SK-MEL-5 (cell line): ENCODE data around the gene NOC3L. TPM values are rescaled to one million over a fixed set of nuclear protein-coding genes. Genes with fewer than 3 reads are reported as not detected.
"Not testable (repeated sequence)": the region's sequence is repeated elsewhere in the genome, so short reads cannot be mapped to it uniquely, and the experiment has no call there.

Source experiments
- DNase-seq: peaks from one replicate; pipeline ENCODE4 v3.0.0-alpha.2; 2016; ENCODE audit warnings: low read depth, low spot score
- in situ Hi-C: cut with HindIII; loops from 2 replicates; pipeline ENCODE4 v1.10.0; 2016; ENCODE audit warnings: low sequenced_read_pairs, high pct_unique_total_duplicates, low pct_unique_long_range_greater_than_20kb
- polyA plus RNA-seq, 2 experiments: library from polyadenylated mRNA; depleted of rRNA; stranded (reverse); fragments of >200 nt; gene quantifications; 2 replicates each; pipeline ENCODE4 v1.2.3, GENCODE V29; 2015
- total RNA-seq: library from RNA; depleted of rRNA; stranded (reverse); fragments of >200 nt; shearing (Covaris generic); gene quantifications from 2 replicates; pipeline ENCODE4 v1.2.3, GENCODE V29; 2014; rRNA removed

The NOC3L gene, protein sequence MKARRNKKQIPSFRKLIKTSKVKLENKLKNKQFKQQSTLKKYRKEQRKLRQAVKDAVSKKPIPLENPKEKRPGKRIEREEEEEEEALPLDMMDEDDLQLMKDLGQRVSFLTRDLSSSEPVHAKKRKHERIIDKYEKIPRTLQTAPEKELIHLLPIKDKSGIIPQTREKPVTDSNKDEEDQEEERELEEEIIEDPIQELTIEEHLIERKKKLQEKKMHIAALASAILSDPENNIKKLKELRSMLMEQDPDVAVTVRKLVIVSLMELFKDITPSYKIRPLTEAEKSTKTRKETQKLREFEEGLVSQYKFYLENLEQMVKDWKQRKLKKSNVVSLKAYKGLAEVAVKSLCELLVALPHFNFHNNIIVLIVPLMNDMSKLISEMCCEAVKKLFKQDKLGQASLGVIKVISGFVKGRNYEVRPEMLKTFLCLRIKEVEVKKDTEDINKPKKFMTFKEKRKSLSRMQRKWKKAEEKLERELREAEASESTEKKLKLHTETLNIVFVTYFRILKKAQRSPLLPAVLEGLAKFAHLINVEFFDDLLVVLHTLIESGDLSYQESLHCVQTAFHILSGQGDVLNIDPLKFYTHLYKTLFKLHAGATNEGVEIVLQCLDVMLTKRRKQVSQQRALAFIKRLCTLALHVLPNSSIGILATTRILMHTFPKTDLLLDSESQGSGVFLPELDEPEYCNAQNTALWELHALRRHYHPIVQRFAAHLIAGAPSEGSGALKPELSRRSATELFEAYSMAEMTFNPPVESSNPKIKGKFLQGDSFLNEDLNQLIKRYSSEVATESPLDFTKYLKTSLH
- total RNA-seq: 37.5 and 42.6 TPM in 2 replicates
- 13.5 and 23.4 TPM in 2 replicates for polyA plus RNA-seq (2015; cell fraction: cytosol; rRNA removed)
- 47.0 and 56.5 TPM in 2 replicates for polyA plus RNA-seq (2015; cell fraction: nucleus; rRNA removed)

DNA sequence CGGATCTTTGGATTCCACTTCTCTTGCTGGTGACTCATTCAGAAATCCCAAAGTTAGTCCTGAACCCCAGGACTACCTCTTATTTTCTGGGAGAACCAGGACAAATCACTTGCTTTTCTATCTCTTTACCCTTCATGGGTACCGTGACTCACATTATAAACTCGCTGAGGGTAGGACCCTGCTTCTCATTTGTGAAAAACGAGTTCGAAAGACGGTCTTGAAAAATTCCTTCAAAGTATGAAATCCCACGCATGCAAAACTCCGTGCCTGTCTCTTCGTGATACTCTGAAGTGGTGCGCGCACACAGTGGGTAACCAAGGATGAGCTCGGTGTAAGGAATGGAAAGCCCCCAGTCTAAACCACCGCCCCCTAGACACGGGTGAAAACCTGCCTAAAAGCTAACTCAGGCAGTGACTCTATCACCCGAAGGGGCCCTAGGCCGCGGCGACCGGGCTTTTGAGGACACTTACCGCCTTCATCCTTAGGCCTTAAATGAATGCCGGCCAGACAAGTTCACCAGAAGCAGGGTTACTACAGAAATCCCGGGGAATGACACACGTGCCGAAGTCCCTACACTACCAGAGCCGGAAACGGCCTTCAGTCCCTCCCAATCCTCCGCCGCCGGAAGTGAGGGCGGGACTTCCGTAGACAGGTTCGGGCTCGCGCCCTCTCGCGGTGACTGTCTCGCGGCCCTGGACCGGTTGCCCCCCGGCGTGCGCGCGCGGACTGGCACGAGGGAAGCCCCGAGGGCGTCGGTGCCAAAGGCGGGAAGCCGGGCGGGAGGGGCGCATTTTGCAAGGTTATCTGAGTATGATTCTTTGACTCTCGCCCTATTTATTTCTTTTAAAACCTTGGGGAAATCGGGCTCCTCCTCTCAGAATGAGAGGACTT, at the start of gene NOC3L:
Gene NOC3L, minus strand, starts transcription at position 580 of the 891 bp plus-strand sequence. Its CDS starts 101 bp downstream, at position 479.
- in situ Hi-C loops: no loop called here
- peak; percentile 89 for DNase-seq

DNA sequence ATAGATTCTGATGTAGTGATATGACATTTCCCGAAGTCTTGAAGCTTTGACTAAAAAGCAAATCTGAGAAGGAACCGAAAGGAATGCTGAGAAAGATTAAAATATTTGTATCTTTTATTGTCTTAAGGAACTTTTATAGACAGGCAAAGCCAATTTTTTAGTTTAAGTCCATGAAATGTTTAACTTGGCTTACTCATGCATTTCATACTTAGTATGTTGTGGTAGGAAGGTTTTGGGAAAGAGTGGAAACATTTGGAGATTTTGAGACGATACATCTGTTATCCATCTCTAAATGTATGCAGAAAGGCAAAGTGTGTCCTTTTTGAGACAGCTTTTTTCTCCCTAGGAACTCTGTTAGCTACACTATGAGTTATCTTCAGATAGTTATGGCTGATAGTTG, 49.7 kb upstream of the NOC3L start:
- in situ Hi-C loops: no loop called here

DNA sequence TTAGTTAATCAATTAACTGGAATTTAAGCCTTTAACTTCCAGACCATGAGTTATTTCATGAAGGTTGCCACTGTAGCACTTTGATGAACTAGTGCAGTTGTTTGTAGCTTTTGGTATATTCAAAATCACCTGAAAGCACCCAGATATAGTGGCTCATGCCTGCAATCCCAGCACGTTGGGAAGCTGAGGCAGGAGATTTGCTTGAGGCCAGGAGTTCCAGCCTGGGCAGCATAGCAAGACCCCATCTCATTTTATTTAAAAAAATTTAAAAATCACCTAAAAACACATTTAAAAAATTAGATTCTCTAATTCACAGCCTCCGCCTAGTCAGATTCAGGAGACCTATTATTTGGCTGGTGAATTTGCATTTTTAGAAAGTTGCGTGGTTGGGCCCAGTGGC, 48.6 kb upstream of the NOC3L start:
- no peak for DNase-seq
- in situ Hi-C loops: no loop called here

More for the DNA sequence above, 49.7 kb upstream of the NOC3L start:
- DNase-seq: no peak

DNA sequence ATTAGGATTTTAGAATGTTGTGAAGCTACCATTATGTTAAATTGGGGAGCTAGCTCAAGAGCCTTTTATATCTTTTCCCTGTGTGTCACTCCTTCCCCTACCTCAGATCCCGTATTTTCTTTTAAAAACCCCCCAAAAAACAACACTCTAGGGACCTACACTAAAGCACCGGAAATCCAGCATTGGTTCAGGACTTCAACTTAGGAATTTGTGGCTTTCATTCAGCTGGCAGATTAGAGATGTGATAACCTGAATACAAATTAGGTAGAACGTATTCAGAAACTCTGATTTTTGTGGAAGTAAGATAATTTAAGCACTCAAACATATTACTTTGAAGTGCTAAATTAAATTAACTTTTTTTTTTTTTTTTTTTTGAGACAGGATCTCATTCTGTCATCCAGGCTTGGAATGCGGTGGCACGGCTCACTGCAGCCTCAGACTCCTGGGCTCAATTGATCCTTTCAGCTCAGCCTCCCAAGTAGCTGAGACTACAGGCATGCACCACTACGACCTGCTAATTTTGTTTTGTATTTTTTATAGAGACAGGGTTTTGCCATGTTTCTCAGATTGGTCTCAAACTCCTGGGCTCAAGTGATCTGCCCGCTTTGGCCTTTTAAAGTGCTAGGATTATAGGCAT, 46.4 kb upstream of the NOC3L start:
- peak; percentile 5 for DNase-seq
- in situ Hi-C loops: no loop called here

DNA sequence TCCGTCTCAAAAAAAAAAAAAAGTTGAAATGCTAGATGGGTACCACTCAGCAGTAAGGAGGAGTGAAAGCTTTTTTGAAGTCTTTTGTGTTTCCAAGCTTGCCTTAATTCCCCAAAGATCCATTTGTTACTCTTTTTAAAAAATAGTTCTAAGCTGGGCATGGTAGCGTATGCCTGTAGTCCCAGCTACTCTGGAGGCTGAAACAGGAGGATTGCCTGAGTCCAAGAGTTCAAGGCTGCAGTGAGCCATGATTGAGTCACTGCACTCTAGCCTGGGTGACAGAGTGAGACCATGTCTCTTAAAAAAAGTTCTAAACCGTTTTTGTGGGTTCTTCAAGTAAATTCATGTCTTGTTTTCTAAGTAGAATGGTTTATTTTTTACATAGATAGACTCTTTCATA, 44.9 kb upstream of the NOC3L start:
- DNase-seq: no peak
- in situ Hi-C loops: no loop called here

DNA sequence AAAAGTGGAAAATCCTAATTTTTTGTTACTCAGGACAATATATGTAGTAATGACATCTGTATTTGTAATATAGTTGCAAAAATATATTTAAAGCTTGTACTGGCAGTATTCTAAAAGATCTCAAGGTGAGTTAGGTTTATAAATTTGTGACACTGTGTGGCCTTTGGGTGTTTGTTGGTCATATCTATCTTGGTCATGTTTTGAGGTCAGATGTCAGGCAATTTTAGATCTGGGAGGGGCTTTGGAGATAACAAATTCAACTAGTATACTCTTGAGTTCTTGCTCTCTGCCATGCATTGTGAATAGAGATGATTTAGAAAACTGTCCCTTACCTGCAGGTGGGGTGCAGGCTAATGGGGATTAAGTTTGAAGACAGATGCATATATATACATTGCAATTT, 42.7 kb upstream of the NOC3L start:
- DNase-seq: no peak
- in situ Hi-C loops: no loop called here

DNA sequence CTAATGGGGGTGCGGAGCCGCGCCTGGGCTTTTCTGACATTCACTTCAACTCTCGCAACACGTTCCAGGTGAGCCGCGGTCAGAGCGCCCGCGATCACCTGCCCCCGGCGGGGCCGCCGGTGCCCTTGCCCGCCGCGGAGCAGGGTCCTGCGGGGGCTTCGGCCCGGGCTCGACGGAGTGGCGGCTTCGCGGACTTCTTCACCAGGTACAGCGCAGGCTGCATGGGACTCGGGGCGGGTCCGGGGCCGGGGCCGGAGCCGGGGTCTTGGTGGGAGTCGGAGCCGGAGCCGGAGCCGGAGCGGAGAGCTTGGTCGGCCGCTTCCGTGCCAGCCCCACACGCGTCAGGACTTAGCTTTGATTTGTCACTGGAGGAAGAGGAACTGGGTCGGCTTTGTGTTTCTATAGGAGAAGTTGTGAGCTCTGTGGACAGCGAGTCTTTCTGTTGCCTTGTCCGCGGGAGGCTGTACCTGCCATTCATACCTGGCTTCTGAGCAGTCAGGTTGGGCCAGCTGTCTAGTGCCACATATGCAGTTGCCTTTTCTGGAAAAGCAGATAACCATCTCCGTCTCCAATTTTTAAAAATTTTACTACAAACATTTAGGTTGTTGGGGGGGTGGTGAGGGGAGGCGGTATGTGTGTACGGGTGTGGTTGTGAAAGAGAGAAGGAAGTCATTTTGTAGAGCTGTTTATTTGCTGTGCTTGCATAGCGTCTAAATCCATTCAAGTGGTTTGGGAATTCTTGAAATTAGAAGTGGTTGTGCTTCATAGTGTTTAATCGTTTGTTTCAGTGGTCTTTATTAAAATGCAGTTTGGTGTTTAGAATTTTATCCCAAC, 40.9 kb upstream of the NOC3L start:
- in situ Hi-C loops: no loop called here
- peak; percentile 63 for DNase-seq

DNA sequence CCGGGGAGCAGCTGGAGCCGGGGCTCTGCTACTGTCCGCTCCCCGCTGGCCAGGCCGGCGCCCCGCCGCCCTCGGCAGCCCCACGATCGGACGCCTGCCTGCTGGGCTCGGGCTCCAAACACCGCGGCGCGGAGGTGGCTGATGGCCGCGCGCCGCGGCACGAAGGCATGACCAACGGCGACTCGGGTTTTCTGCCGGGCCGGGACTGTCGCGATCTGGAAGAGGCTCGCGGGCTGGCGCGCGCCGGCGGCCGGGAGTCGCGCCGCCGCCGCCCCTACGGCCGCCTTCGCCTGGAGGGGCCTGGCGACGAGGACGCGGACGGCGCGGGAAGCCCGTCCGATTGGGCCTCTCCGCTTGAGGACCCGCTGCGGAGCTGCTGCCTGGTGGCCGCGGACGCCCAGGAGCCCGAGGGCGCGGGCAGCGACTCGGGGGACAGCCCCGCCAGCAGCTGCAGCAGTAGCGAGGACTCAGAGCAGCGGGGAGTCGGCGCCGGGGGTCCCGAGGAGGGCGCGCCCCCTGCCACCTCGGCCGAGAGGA, 40.2 kb upstream of the NOC3L start:
- no peak for DNase-seq
- in situ Hi-C loops: no loop called here

DNA sequence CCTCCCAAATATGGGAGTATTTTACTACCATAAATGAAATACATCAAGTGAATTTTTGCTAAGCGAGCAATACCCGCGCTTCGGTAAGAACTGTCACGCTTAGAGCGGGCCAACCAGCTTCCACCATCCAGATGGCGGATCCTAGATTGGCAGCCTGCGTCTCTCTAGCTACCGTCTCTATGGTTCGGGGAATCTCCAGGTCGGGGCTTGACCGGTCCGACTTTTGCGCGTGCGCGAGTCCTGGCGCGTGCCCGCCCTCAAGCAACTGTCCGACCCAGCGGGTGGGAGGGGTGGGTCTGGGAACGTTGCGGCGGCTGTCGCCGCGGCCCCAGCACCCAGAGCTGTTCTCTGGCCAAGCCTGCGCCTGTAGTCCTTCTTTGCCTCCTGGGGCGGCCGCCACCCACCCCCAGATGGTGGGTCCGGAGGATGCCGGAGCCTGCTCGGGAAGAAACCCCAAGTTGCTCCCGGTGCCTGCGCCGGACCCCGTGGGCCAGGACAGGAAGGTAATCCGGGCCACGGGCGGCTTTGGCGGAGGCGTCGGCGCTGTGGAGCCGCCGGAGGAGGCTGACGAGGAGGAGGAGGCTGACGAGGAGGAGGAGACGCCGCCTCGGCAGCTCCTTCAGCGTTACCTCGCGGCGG, 39.6 kb upstream of the NOC3L start, which contains the start of gene TBC1D12:
Gene TBC1D12, plus strand, starts transcription at position 338 of the 639 bp plus-strand sequence. Its CDS starts 73 bp downstream, at position 411.
- in situ Hi-C loops: no loop called here
- peak; percentile 93 for DNase-seq

DNA sequence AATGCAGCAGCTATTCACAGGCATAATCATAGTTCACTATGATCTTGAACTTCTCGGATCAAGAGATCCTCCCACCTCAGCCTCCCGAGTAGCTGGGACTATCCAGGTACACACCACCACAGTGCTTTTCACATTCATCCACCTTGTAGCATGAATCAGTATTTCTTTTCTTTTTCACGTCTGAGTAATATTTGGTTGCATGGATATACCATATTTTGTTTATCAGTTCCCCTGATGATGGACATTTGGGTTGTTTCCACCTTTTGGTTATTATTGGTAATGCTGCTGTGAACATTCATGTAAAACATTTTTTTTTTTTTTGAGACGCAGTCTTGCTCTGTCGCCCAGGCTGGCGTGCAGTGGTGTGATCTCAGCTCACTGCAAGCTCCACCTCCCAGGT, 36.0 kb upstream of the NOC3L start:
- no peak for DNase-seq
- in situ Hi-C loops: no loop called here

DNA sequence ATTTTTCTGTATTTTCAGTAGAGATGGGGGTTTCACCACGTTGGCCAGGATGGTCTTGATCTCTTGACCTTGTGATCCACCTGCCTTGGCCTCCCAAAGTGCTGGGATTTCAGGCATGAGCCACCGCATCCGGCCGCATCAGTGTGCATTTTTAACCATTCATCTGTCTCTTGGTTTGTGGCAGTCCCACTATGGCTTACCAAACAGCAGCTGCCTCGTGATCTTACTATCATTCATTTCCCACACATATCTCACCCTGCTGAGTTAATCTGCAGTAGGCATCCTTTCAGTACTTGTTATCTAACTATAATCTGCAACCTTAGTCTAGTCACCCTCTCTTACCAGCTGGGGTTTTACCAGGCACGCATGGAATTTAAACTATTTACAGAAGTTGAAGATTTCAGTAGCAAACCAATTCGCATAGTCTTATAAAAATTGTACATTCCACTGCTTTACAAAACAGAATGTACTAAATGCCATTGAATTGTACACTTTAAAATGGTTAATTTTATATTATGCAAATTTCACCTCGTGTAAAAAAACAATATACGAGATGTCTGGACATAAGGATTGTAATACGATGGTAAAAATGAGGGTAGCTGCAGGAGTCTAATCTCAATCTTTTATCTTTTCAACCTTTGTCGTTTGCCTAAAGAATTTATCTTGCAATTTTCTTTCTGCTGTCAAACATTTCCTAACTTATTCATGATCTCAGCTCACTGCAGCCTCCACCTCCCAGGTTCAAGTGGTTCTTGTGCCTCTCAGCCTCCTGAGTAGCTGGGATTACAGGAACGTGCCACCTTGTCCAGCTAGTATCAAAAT, 35.0 kb upstream of the NOC3L start:
- in situ Hi-C loops: no loop called here
- DNase-seq: no peak

DNA sequence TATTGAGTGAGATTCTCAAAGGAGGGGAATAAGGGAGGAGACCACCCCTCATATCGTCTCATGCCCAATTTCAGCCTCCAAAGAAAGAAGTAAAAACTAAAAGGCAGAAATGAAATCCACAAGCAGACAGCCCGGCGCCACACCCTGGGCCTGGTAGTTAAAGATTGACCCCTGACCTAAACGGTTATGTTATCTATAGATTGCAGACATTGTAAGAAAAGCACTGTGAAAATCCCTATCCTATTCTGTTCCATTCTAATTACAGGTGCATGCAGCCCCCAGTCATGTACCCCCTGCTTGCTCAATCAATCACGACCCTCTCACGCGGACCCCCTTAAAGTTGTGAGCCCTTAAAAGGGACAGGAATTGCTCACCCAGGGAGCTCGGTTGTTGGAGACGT, 29.4 kb upstream of the NOC3L start:
- DNase-seq, in situ Hi-C loops: not testable (repeated sequence)

DNA sequence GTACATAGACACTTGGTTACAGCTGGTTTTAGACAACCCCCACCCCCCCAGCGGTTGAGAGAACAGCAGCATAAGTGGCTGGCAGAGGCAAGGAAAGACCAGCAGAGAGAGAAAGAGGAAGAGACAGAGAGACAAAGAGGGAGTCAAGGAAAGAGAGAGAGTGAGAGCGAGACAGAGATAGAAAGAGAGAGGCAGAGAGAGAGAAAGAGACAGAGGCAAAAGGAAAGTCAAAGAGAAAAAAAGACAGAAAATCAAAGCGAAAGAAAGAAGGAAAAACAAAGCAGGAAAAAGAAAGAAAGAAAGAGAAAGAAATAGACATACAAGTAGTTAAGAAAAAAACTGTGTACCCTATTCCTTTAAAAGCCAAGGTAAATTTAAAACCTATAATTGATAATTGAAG, 23.0 kb upstream of the NOC3L start:
- DNase-seq, in situ Hi-C loops: not testable (repeated sequence)

DNA sequence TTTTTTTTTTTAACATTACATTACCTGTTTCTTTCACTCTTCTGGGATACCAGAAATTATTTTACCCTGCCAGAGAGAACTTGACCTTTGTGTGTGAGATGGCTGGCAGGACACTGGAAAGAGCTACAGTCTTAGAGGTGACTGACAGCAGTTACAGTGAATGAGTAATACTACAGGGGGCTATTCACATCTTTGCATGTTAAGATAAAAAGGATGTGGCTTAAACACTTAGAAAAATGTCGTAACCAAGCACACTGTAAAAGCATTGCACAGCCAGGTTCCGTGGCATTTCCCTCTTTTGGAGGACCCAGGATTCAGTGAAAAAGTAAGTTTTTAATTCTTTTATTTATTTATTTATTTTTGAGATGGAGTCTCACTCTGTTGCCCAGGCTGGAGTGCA, 20.8 kb upstream of the NOC3L start:
- DNase-seq: no peak
- in situ Hi-C loops: no loop called here

DNA sequence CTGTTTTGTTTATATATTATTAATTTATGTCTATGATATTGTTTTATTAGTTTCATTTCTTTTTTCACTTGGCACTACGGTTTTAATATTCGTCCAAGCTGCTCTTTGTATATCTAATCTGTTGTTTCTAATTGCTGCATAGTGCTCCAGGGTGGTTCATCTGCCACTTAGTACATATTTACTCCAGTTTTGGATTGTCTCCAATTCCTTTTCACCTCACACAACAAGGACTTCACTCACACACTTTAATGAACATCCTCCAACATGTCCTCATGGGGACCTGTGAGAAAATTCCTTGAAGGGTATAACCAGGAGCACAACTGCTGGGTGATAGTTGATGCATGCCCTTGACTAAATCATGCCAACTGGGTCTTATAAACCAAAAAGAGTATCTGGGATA, 14.1 kb upstream of the NOC3L start:
- in situ Hi-C loops: no loop called here

More for the DNA sequence above, 14.1 kb upstream of the NOC3L start:
- no peak for DNase-seq
